ENCODE results near the gene ADAMTS17.

The ADAMTS17 gene

DNA sequence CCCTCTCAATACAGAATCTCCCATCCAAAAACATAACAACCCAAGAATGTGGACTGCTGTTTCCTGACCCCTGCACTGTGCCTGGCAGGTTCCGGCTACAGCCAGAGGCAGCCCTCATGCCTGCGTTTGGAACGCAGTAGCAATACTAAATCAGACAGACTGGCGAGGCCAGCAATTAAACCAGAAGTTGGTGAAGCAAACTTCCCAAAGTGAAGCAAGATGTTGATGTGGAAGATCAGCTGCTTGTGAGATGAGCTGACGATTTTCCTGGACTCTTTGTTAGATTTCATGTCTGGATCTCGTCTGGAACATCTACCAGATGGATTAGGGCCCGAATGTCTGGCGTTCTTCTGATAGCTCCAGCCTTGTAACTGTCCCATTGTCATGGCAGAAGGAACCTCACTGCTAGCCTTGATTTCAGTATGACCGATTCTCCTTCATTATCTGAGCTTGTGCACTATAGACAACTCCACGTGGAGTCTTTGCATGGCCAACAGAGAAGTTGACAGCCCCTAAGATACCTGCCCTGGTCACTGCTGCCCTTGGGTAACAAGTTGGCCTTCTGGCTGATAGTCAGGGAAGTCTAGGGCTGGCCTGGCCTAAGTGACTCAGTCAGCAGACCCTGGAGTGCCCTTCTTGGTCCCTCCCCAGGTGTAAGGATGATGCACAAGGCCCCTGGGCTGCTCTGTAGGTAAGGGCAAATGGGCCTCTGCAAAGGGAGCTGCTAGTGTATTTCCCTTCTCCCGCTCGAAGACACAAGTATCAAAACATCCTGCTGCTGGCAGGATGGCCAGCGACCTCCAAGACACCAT, 126.5 kb downstream of the ADAMTS17 start:
- no peak for DNase-seq
- in situ Hi-C loops (cut with MboI; ENCODE audit: low pct_unique_long_range_greater_than_20kb, low sequenced_read_pairs): no loop called here

DNA sequence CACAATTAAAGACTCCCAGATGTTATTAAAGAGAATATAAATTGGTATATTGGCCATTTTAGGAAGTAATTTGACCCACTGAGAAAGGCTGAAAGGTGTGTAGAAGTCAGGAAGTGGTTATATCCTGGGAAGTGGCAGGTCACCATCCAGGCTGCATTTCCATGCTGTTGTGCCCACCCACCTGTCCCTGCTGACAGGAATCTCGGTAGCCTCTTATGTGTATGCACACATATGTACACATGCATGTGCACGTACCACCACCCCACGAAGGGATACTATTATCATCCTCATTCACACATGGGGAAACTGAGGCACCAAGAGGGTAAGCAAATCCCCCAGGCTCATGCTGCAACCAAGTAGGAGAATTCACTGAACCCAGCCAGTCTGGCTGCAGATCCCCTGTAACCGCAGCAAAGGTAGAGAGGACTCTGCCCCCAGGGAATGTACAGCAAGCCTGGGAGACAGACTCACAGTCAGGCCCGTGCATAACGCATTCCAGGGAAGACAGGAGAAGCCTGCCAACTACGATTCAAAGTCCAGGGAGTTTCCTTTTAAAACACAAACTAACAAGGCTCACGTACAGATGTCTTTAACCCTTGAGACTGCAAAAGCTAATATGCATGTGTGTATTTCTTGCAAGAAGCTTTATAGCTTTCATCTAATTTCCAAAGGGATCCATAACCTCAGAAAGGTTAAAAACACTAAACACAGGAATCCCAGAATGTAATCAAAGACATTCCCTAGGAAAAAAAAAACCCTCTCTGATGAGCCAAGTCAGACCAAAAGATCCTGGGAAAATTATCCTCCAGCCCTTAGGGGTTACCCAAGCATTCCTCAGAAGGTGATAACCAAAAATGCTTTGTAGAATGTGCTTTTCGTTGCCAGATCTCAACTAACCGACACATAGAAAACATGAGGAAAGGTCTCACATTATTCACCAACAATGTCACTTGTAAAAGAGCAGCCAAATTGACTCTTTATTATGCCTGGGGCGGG, 129.6 kb downstream of the ADAMTS17 start:
- no peak for DNase-seq
- in situ Hi-C loops (cut with MboI; ENCODE audit: low pct_unique_long_range_greater_than_20kb, low sequenced_read_pairs): no loop called here

DNA sequence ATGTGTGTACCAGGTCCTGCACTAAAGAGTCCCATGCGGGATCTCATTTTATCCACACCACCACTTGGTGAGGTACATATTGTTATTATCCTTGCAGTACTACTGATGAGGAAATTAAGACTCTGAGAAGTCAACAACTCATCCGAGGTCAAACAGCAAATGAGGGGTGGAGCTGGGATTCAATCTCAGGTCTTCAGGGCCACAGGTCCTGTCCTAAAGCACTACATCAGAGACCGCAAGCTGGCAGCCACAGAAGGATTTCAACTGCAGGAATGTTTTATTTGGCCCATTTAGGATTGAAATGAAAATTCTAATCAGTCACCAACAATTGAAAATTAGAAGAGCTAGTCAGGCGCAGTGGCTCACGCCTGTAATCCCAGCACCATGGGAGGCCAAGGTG, 131.4 kb downstream of the ADAMTS17 start:
- in situ Hi-C loops (cut with MboI; ENCODE audit: low pct_unique_long_range_greater_than_20kb, low sequenced_read_pairs): no loop called here
- DNase-seq: no peak

DNA sequence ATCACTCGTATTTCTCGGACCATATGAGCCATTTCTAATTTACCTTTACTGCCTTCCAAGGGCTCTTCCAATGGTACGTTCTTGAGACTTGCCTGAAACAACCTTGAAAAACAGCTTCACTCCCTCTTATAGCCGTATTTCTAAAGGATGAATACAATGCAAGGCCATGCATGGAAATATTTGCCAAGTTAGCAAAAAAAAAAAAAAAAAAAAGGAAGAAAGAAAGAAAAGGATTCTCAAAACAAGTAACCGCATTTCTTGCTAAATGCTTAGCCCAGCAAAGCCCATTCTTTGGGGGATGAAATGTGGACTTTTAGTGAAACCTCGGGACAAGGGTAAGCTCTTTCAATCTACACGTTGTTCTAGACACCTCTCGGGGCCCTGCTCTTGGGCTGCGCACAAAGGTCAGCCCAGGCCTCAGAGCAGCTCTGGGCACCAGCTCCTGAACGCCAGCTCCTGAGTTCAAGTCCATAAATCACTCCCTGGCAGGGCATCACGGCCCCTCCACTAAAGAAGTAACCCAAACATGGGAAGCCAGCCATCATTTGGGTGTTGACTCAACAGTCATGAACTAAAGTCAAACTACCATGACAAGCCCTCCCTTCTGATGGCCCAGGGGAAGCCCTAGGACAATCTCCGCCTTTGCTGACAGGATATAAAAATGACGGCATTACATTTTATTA, 132.7 kb downstream of the ADAMTS17 start:
- no peak for DNase-seq
- in situ Hi-C loops (cut with MboI; ENCODE audit: low pct_unique_long_range_greater_than_20kb, low sequenced_read_pairs): no loop called here

DNA sequence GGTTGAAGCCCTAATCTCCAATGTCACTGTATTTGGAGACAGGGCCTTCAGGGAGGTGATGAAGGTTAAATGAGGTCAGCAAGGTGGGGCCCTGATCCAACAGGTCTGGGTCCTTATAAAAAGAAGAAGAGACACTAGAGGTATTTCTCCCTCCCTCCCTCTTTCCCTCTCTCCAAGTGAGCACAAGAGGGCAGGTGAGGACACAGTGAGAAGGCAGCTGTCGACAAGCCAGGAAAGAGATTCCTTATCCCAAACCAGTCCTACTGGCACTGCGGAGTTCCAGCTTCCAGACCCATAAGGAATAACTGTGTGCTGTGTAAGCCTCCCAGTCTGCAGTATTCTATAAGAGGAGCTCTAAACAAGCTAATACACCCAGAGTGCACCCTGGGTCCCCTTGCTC, 134.7 kb downstream of the ADAMTS17 start:
- in situ Hi-C loops (cut with MboI; ENCODE audit: low pct_unique_long_range_greater_than_20kb, low sequenced_read_pairs): no loop called here
- DNase-seq: no peak

DNA sequence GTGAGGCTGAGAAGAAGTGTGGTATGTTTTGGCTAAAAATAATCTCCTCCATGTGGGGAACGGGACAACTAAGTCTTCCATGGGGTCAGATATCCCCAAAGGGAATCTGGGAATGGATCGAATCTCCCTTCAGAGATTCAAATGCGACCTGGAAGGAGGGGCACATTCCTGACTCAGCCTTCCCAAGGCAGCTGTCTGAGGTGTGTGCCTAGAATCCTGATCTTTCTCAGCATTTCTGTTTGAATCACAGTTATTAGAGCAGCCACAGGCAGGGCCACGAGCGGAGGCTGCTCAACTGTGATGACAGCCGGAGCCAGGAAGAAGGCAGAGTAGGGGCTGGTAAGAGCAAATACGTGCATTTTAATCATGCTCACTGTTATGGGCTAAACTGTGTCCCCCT, 135.1 kb downstream of the ADAMTS17 start:
- DNase-seq: no peak

DNA sequence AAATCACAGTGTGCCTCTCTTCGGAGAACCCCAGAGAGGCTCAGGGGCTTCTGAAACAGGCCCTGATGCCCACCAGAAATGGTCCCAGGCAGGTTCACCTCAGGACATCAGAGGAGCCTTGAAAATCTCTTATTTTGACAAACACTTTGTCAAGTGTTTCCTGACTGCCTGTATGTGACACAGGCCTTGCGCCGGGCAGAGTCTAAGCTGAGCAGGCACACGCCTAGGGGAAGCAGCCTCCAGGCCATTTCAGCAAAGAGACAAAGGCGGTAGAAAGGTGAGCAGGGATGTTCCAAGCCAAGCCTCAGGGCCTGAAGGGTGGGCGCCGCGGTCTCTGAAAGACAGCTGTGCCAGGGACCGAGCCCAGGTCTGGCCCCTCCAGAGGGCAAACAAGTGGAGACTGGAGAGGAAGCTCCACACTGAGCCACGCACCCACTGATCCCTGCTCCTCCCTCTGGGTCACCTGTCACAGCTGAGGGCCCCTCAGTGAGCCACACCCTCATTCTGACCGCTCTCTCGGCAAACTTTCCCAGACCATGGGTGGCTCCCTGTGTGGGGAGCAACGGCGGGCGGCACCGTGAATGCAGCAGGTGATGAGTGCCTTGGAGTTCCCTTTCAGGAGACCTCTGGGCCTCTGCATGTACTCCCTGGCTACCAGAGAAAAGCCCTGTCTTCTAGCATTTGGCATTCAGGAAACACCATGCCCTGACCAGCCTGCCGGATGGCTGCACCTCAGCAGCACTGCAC, 136.1 kb downstream of the ADAMTS17 start:
- in situ Hi-C loops (cut with MboI; ENCODE audit: low pct_unique_long_range_greater_than_20kb, low sequenced_read_pairs): no loop called here
- DNase-seq: no peak

More for the DNA sequence above, 135.1 kb downstream of the ADAMTS17 start:
- in situ Hi-C loops (cut with MboI; ENCODE audit: low pct_unique_long_range_greater_than_20kb, low sequenced_read_pairs): no loop called here

DNA sequence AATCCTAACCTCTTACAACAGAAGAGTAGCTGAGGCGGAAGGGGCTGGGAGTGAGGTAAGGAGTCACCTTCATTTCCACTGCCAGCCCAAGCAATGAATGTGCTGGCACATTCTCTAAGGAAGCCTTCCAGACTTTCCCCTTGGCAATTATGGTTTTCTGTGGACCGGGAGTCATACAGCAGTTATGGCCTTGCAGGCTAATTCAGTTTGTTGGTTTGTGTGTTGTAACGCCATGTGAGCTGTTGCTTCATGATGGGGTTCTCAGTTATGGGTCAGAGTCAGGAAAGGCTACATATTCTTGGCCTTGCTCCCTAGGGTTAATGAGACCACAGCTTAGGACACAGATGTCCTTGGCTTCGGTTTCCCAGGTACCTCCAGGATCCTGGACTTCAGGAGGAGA, 137.0 kb downstream of the ADAMTS17 start:
- in situ Hi-C loops (cut with MboI; ENCODE audit: low pct_unique_long_range_greater_than_20kb, low sequenced_read_pairs): no loop called here
- no peak for DNase-seq

DNA sequence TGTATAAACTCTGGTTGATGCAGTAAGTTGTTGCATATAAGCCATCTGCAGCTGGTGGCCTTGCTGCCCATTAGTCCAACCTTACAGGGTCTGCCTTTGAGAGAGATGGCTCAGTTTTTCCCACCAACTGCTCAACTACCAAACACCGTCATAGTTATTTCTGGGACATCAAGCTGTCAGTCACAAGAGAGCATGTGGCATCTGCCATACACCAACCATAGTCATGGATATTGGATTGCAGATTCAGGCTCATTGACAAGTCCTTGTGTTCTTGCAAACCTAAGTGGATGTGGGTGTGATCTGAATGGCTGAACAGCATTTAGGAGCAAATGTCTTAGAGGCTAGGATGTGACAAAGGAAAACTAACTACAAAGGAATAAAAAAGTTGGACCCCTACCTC, 137.6 kb downstream of the ADAMTS17 start:
- no peak for DNase-seq

DNA sequence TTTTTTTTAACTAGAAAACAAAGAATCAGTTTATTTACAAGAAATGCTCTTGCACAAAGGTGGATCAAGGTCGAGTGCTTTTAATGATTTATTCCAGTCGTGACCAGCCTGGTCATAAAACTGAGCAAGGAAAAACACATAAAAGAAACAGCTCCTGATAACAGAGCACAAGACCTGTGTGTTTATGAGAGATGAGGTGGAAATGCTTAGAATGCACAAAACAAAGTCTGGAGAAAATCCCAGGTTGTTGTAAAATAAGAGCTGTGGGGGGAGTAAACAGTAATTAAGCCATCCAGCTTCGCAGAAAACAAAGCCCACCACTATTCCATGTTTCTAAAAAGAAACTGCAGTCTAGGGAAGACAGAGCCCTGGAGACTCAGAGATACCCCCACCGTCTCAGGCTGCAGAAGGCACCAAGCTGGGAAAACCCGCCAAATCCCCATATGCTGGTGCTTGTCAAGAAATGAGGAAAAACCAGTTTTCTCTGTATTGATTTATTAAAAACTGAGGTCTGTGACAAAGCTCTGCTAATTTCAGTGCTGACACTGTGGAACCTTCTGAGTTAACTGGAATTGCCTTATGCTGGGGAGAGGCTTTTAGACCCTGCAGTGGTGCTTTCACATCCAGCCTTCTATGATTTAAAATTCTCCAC, 139.3 kb downstream of the ADAMTS17 start:
- no peak for DNase-seq
- in situ Hi-C loops (cut with MboI; ENCODE audit: low pct_unique_long_range_greater_than_20kb, low sequenced_read_pairs): no loop called here

More for the DNA sequence above, 137.6 kb downstream of the ADAMTS17 start:
- in situ Hi-C loops (cut with MboI; ENCODE audit: low pct_unique_long_range_greater_than_20kb, low sequenced_read_pairs): no loop called here

DNA sequence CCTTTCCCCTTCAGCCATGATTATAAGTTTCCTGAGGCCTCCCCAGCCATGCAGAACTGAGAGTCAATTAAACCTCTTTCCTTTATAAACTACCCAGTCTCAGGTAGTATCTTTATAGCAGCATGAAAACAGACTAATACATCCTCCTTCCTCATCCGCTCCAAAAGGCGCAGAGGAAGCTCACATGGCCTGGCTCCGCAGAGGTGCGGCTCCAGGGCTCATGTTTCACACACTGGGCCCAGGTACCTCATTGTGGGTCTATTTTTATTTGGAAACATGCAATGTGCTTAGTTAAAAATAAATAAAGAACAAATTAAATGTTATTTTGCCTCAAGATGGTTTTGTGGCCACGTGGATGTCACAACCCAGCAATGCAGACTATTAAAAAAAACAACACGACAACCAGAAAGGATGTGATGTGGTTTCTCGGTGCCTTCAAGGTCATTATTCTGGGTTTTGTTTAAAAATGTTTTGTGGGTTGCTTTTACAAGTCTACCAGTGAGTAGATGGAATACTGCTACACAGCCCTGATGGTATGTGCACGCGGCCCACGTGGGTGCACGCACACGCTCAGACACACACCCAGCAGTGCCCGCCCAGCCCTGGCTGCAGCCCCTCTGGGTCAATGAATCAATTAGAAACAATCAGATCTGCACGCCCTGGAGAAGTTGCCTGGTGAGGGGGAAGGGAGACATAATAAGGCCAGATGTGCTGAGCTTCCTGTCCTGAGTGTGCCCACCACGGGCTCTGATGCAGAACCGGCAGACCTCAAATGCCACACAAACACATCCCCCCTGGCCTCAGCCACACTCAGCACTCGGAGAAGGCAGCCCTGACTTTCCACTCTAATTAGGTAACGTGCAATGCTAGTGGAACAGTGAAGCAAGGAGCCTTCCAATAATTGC, 140.1 kb downstream of the ADAMTS17 start:
- in situ Hi-C loops (cut with MboI; ENCODE audit: low pct_unique_long_range_greater_than_20kb, low sequenced_read_pairs): no loop called here
- peak; percentile 93 for DNase-seq

DNA sequence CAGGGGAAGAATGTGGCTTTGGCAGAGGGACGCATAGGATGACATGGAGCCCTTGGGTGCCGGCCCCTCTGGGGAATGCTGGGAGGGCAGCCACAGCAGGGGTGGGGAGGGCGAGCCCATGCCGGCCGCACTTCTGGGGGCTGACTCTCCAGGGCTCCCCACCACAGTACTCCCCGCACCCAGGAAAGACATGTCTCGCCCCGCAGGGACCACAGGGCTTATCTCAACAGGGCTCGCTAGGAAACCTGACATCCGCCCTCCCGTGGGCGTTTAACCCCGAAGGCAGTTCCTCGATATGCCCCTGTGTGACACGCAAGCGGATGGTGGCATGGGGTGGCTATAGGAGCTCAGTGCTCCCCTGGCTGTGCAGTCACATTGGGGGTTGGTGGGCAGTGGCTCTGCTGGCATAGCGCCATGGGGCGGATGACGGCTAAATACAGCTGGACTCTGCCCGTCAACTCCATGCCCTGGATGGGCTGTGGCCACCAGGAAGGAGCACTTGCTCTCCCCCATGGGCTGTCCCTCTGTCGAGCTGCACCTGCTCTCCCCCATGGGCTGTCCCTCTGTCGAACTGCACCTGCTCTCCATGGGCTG, 141.4 kb downstream of the ADAMTS17 start:
- in situ Hi-C loops (cut with MboI; ENCODE audit: low pct_unique_long_range_greater_than_20kb, low sequenced_read_pairs): no loop called here
- DNase-seq: no peak

DNA sequence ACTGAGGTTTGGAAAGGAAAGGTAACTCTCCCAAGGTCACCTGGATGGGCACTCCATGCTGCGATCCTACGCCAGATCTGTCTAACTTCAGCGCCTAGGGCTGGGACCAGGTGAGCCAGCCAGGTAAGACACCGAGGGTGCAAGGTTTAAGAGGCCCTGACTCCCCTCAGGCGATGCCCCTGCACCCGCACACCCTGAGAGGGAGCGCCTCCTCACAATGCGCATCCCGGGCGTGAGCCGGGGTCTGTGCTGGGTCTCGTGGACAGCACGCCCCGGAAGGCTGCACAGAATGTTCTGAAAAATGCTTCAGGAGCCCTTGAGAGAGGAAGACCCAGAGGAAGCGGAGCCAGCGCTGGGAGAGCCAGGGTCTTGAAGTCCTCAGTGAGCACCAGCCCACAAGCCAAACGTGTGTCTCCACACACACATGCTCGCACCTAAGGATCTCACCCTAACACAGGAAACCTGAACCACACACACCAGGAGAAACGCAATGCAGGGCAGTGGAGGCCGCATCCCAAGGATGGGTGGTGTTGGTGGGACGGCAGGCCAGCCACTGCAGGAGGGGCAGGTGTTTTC, 142.0 kb downstream of the ADAMTS17 start:
- in situ Hi-C loops (cut with MboI; ENCODE audit: low pct_unique_long_range_greater_than_20kb, low sequenced_read_pairs): no loop called here
- no peak for DNase-seq

DNA sequence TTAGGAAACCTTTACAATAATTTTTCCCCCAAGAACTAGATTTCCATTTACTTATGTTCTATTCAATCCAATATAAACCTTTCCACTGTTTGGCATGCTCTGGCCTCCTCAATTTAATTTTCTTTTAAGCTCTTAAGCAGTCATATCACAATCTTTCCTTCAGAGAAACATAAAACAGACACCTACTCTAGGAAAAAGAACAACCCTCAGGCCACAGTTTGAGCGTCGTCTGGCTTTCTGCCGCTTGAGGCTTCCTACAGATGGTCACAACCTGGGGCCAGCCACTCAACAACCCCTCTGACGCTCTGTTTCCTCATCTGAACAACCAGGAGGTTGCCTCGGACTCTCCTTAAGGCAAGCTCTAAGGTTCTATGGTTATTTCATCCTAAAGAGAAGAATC, 143.3 kb downstream of the ADAMTS17 start:
- in situ Hi-C loops (cut with MboI; ENCODE audit: low pct_unique_long_range_greater_than_20kb, low sequenced_read_pairs): no loop called here
- no peak for DNase-seq

DNA sequence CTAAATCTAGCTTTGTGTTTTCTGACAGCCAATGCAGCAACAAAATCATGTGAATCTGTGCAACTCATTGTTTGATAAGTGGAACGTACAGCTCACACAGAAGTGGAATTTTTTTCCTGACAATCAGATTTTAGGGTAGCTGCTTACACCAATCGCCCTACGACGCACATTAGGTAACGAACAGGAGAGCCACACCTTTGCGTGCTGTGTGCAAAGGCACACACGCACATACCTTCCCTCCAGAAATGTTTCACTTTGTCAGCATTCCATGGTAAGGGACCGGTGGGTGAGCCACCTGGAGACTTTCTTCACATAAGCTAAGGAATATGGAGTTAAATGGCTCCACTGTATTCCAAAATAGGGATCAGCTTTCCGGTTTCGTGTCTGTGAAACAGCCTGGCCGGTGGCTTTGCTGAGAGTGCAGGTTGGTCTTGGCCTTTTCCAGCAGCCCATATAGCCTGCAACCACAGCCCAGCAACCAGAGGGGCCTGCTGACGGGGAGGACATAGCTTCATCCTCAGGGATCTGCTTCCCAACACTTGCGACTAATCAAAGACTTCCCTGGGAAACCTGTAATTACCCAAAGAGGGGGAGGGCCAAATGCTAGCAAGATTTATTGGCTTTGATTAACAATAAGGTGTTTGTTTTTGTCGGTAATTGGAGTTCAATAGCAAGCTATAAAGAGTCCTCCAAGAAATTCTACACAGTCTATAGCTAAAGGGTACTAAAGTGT, 145.3 kb downstream of the ADAMTS17 start:
- no peak for DNase-seq
- in situ Hi-C loops (cut with MboI; ENCODE audit: low pct_unique_long_range_greater_than_20kb, low sequenced_read_pairs): no loop called here

DNA sequence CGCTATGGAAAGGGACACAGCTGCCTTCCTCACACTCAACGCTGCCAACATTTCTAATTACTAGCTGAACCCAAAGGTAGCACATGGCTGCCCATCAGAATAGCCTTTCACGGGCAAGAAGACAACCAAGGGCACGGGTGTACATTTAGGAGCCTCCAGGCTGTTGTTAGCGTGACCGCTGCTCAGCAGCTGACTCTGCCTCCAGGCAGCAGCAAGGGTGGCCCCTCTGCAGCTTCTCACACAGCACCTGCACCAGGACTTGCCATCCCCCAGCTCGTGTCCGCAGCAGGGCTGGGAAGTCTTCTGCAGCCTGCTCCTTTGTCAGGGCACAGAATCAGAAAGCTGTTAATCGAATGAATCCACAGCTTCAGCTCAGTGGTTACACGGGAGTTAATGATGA, 146.8 kb downstream of the ADAMTS17 start:
- in situ Hi-C loops (cut with MboI; ENCODE audit: low pct_unique_long_range_greater_than_20kb, low sequenced_read_pairs): no loop called here
- no peak for DNase-seq

All from KBM-7 (cell line).